Neural cell (in vitro differentiated cells): ENCODE results near the gene MAP3K1. TPM values are rescaled to one million over a fixed set of nuclear protein-coding genes. Genes with fewer than 3 reads are reported as not detected.

ENCODE experiments used
- H2AFZ ChIP-seq: fragments of 200-600, 300-800 bp; sonication (generic), shearing (Covaris generic); 2 replicates; pipeline ENCODE4 v1.6.0; 2014; ENCODE audit warnings: low read depth, mild to moderate bottlenecking, antibody characterized with exemption, low read length, moderate library complexity
- H3F3A ChIP-seq: fragments of 200-600 bp; shearing (Covaris generic); 2 replicates; pipeline ENCODE4 v1.6.1; 2016; ENCODE audit warnings: mild to moderate bottlenecking, moderate library complexity, mixed read lengths, antibody characterized with exemption, low read length; ENCODE audit not compliant: insufficient read depth, poor library complexity, severe bottlenecking
- H3K27ac ChIP-seq: fragments of 200-600, 300-800 bp; sonication (generic), shearing (Covaris generic); 2 replicates; pipeline ENCODE4 v1.5.1; 2014; ENCODE audit warnings: mild to moderate bottlenecking, low read length, moderate library complexity
- H3K27me3 ChIP-seq: fragments of 300-800, 200-600 bp; sonication (generic), shearing (Covaris generic); 2 replicates; pipeline ENCODE4 v1.6.0; 2014; ENCODE audit warnings: mild to moderate bottlenecking, low read depth, low read length, moderate library complexity; ENCODE audit not compliant: insufficient read depth
- H3K36me3 ChIP-seq: fragments of 300-800, 200-600 bp; sonication (generic), shearing (Covaris generic); 2 replicates; pipeline ENCODE4 v1.5.1; 2014; ENCODE audit warnings: mild to moderate bottlenecking, antibody characterized with exemption, low read length, moderate library complexity; ENCODE audit not compliant: insufficient read depth
- H3K4me2 ChIP-seq: fragments of 300-800, 200-600 bp; sonication (generic), shearing (Covaris generic); 2 replicates; pipeline ENCODE4 v1.6.0; 2014; ENCODE audit warnings: mild to moderate bottlenecking, low read length
- H3K4me3 ChIP-seq: fragments of 300-800, 200-600 bp; sonication (generic), shearing (Covaris generic); 2 replicates; pipeline ENCODE4 v1.5.1; 2014; ENCODE audit warnings: mild to moderate bottlenecking, low read length, moderate library complexity
- H3K79me2 ChIP-seq: fragments of 200-600 bp; shearing (Covaris generic); replicated peaks from 2 replicates; pipeline ENCODE4 v1.6.0; 2014; ENCODE audit warnings: mild to moderate bottlenecking, low read length, moderate library complexity; ENCODE audit not compliant: insufficient read depth
- H3K9ac ChIP-seq: fragments of 300-800, 200-600 bp; sonication (generic), shearing (Covaris generic); 2 replicates; pipeline ENCODE4 v1.6.1; 2016; ENCODE audit warnings: mild to moderate bottlenecking, low read length, mixed read lengths
- H3K9me2 ChIP-seq: fragments of 200-600 bp; shearing (Covaris generic); 2 replicates; pipeline ENCODE4 v1.6.1; 2016; ENCODE audit warnings: mild to moderate bottlenecking, low read length, mixed read lengths; ENCODE audit not compliant: insufficient read depth
- H3K9me3 ChIP-seq: fragments of 200-600, 300-800 bp; sonication (generic), shearing (Covaris generic); 2 replicates; pipeline ENCODE4 v1.6.1; 2016; ENCODE audit warnings: mild to moderate bottlenecking, mixed run types, low read length, moderate library complexity, mixed read lengths
- H4K20me1 ChIP-seq: fragments of 200-600 bp; shearing (Covaris generic); 2 replicates; pipeline ENCODE4 v1.6.1; 2016; ENCODE audit warnings: mild to moderate bottlenecking, mixed run types; ENCODE audit not compliant: insufficient read depth
- CTCF ChIP-seq: fragments of 450-650 bp; IDR thresholded peaks from 2 replicates; pipeline ENCODE4 v1.5.1; 2014; ENCODE audit warnings: antibody characterized with exemption, mild to moderate bottlenecking, moderate library complexity; ENCODE audit not compliant: poor library complexity, severe bottlenecking
- EP300 ChIP-seq: fragments of 450-650 bp; conservative IDR thresholded peaks from 2 replicates; pipeline ENCODE4 v1.6.1; 2014; ENCODE audit warnings: antibody characterized with exemption, mild to moderate bottlenecking, moderate library complexity; ENCODE audit not compliant: poor library complexity, severe bottlenecking
- EZH2 ChIP-seq: fragments of 200-600, 300-800 bp; shearing (Covaris generic), sonication (generic); IDR thresholded peaks from 2 replicates; pipeline ENCODE4 v1.6.1; 2014; ENCODE audit warnings: antibody characterized with exemption, low read length, borderline replicate concordance, mild to moderate bottlenecking; ENCODE audit not compliant: insufficient read depth, poor library complexity, severe bottlenecking
- MXI1 ChIP-seq: fragments of 450-650 bp; conservative IDR thresholded peaks from 2 replicates; pipeline ENCODE4 v1.6.1; 2014; ENCODE audit warnings: antibody characterized with exemption, mild to moderate bottlenecking; ENCODE audit not compliant: poor library complexity, severe bottlenecking
- POLR2AphosphoS5 ChIP-seq: IDR thresholded peaks from 2 replicates; pipeline ENCODE4 v1.6.1; 2012
- RAD21 ChIP-seq: fragments of 450-650 bp; conservative IDR thresholded peaks from 2 replicates; pipeline ENCODE4 v1.6.1; 2014; ENCODE audit warnings: antibody characterized with exemption, mild to moderate bottlenecking, moderate library complexity
- REST ChIP-seq: IDR thresholded peaks from 2 replicates; pipeline ENCODE4 v1.6.1; 2012; ENCODE audit warnings: borderline replicate concordance
- SMC3 ChIP-seq: fragments of 450-650 bp; conservative IDR thresholded peaks from 2 replicates; pipeline ENCODE4 v1.6.1; 2014; ENCODE audit warnings: antibody characterized with exemption, mild to moderate bottlenecking, moderate library complexity; ENCODE audit not compliant: poor library complexity
- TAF1 ChIP-seq: IDR thresholded peaks from 2 replicates; pipeline ENCODE4 v1.6.1; 2012; ENCODE audit warnings: low read depth
- polyA plus RNA-seq: library from polyadenylated mRNA; depleted of rRNA; stranded (reverse); fragments of >200 nt; gene quantifications from 2 replicates; pipeline ENCODE4 v1.2.3, GENCODE V29; 2014

Gene MAP3K1
- polyA plus RNA-seq, 1 donor from 2014 or later: 26.4 TPM

GRCh38 chr5:56854920-56855319 is 39.6 kb downstream of the MAP3K1 start:
- no peaks in the 10 kb centered on the region for H3K9me3 ChIP-seq
- TF ChIP-seq CTCF (no peak), REST (no peak), EP300 (no peak), MXI1 (no peak), POLR2AphosphoS5 (no peak), RAD21 (no peak), TAF1 (no peak), EZH2 (no peak), SMC3 (no peak)
- no peaks in the 10 kb centered on the region for H4K20me1 ChIP-seq
- H2AFZ ChIP-seq: no peak overlapping the region
- H3K4me3 ChIP-seq: no peak overlapping the region
- no peak overlapping the region for H3K4me2 ChIP-seq
- no peak overlapping the region for H3K9ac ChIP-seq
- no peaks in the 10 kb centered on the region for H3K27me3 ChIP-seq
- H3K9me2 ChIP-seq: no peaks in the 10 kb centered on the region
- H3K36me3 ChIP-seq: no peaks in the 10 kb centered on the region
- no peaks in the 10 kb centered on the region for H3F3A ChIP-seq
- H3K79me2 ChIP-seq: no peaks in the 10 kb centered on the region
- H3K27ac ChIP-seq: no peak overlapping the region

GRCh38 chr5:56856541-56857178 is 41.3 kb downstream of the MAP3K1 start:
- TF ChIP-seq POLR2AphosphoS5: no peak
- TF ChIP-seq MXI1: no peak
- TF ChIP-seq TAF1: no peak
- no peak for TF ChIP-seq RAD21
- no peak for TF ChIP-seq CTCF
- TF ChIP-seq EZH2: no peak
- TF ChIP-seq REST: no peak
- no peak for TF ChIP-seq SMC3
- H3K79me2 ChIP-seq: no peaks in the 10 kb centered on the region

More at GRCh38 chr5:56856541-56857178, 41.3 kb downstream of the MAP3K1 start:
- no peak overlapping the region for H3K9ac ChIP-seq
- H4K20me1 ChIP-seq: no peaks in the 10 kb centered on the region
- H3K27ac ChIP-seq: no peak overlapping the region
- no peaks in the 10 kb centered on the region for H3F3A ChIP-seq
- H3K4me2 ChIP-seq: no peak overlapping the region
- no peak overlapping the region for H2AFZ ChIP-seq
- H3K9me3 ChIP-seq: no peaks in the 10 kb centered on the region
- no peaks in the 10 kb centered on the region for H3K9me2 ChIP-seq
- no peaks in the 10 kb centered on the region for H3K27me3 ChIP-seq
- H3K36me3 ChIP-seq: peaks cover 2% of the 10 kb centered on the region
- H3K4me3 ChIP-seq: no peak overlapping the region
